ENCODE results near the gene ARCN1.

Gene ARCN1

GRCh38 chr11:118636569-118637290 lies 64.5 kb downstream of the ARCN1 start:
- POLR2A ChIA-PET: interaction anchor here (0.8 to 3.2 kb wide), 3 partner anchors 14 to 154 kb away, joined by 3 to 31 read pairs (median 9); partner anchors contain the start of genes ARCN1 and DDX6
- DNase-seq (ENCODE audit: extremely low spot score): no peak
- TF ChIP-seq HDGF (IDR thresholded peaks at IDR 0.05; ENCODE audit: borderline replicate concordance): no peak
- no peak for TF ChIP-seq TARDBP (IDR thresholded peaks at IDR 0.05)
- no peak for TF ChIP-seq NFRKB (IDR thresholded peaks at IDR 0.05)
- no peak for TF ChIP-seq FOXA1 (IDR thresholded peaks at IDR 0.05)
- no peak for TF ChIP-seq LEF1 (IDR thresholded peaks at IDR 0.05; ENCODE audit: borderline replicate concordance)
- CTCF ChIA-PET: interaction anchor here (0.6 to 1.2 kb wide), 2 partner anchors 18 to 28 kb away, joined by 4 read pairs; no protein-coding TSS in a partner anchor

GRCh38 chr11:118638726-118639125 lies 66.5 kb downstream of the ARCN1 start:
- POLR2A ChIA-PET: no interaction called here
- DNase-seq (ENCODE audit: extremely low spot score): no peak
- CTCF ChIA-PET: no interaction called here
- TF ChIP-seq LEF1 (IDR thresholded peaks at IDR 0.05; ENCODE audit: borderline replicate concordance): no peak
- TF ChIP-seq NFRKB (IDR thresholded peaks at IDR 0.05): no peak

- no peak for TF ChIP-seq FOXM1 (IDR thresholded peaks at IDR 0.05; ENCODE audit: borderline replicate concordance)
- TF ChIP-seq PKNOX1 (IDR thresholded peaks at IDR 0.05): no peak
- TF ChIP-seq FOXK2 (IDR thresholded peaks at IDR 0.05): no peak
- no peak for TF ChIP-seq ARNT (IDR thresholded peaks at IDR 0.05)
- no peak for TF ChIP-seq BHLHE40 (IDR thresholded peaks at IDR 0.05; ENCODE audit: borderline replicate concordance)
- no peak for TF ChIP-seq NFRKB (IDR thresholded peaks at IDR 0.05)
- no peak for TF ChIP-seq L3MBTL2 (conservative IDR thresholded peaks at IDR 0.05)
- TF ChIP-seq CTBP1 (IDR thresholded peaks at IDR 0.05; ENCODE audit: borderline replicate concordance): no peak
- no peak for TF ChIP-seq HDGF (IDR thresholded peaks at IDR 0.05; ENCODE audit: borderline replicate concordance)
- no peak for TF ChIP-seq ELF4 (IDR thresholded peaks at IDR 0.05)
- TF ChIP-seq LEF1 (IDR thresholded peaks at IDR 0.05; ENCODE audit: borderline replicate concordance): no peak
- TF ChIP-seq SUZ12 (IDR thresholded peaks at IDR 0.05): no peak
- TF ChIP-seq SP1 (IDR thresholded peaks at IDR 0.05): no peak
- TF ChIP-seq TARDBP (IDR thresholded peaks at IDR 0.05): no peak
- no peak for TF ChIP-seq ZNF384 (IDR thresholded peaks at IDR 0.05)
- TF ChIP-seq FOXA1 (IDR thresholded peaks at IDR 0.05): no peak
- no peak for DNase-seq (ENCODE audit: extremely low spot score)
- ChIA-PET CTCF (interaction anchor here (0.5 to 1.0 kb wide), 2 partner anchors 15 to 268 kb away, joined by 3 read pairs; no protein-coding TSS in a partner anchor), POLR2A (no interaction called here)
These were observed 67.7 kb downstream of the ARCN1 start for GRCh38 chr11:118639899-118640298.

- ChIA-PET POLR2A (no interaction called here), CTCF (interaction anchor here (0.5 to 1.0 kb wide), 2 partner anchors 15 to 267 kb away, joined by 3 read pairs; no protein-coding TSS in a partner anchor)
- TF ChIP-seq L3MBTL2 (conservative IDR thresholded peaks at IDR 0.05) (no peak), ELF4 (IDR thresholded peaks at IDR 0.05) (no peak), CTBP1 (IDR thresholded peaks at IDR 0.05; ENCODE audit: borderline replicate concordance) (no peak), SUZ12 (IDR thresholded peaks at IDR 0.05) (no peak), SP1 (IDR thresholded peaks at IDR 0.05) (no peak), BHLHE40 (IDR thresholded peaks at IDR 0.05; ENCODE audit: borderline replicate concordance) (no peak), FOXM1 (IDR thresholded peaks at IDR 0.05; ENCODE audit: borderline replicate concordance) (no peak), NFRKB (IDR thresholded peaks at IDR 0.05) (no peak), ARNT (IDR thresholded peaks at IDR 0.05) (no peak), PKNOX1 (IDR thresholded peaks at IDR 0.05) (no peak), FOXK2 (IDR thresholded peaks at IDR 0.05) (no peak), HDGF (IDR thresholded peaks at IDR 0.05; ENCODE audit: borderline replicate concordance) (no peak), TARDBP (IDR thresholded peaks at IDR 0.05) (no peak), LEF1 (IDR thresholded peaks at IDR 0.05; ENCODE audit: borderline replicate concordance) (no peak), ZNF384 (IDR thresholded peaks at IDR 0.05) (no peak), FOXA1 (IDR thresholded peaks at IDR 0.05) (no peak)
- no peak for DNase-seq (ENCODE audit: extremely low spot score)
These were observed 68.3 kb downstream of the ARCN1 start for GRCh38 chr11:118640332-118641154.

- ChIA-PET CTCF (no interaction called here), POLR2A (no interaction called here)
- DNase-seq (ENCODE audit: extremely low spot score): no peak
- TF ChIP-seq ELF4 (IDR thresholded peaks at IDR 0.05) (no peak), FOXM1 (IDR thresholded peaks at IDR 0.05; ENCODE audit: borderline replicate concordance) (no peak), CTBP1 (IDR thresholded peaks at IDR 0.05; ENCODE audit: borderline replicate concordance) (no peak), PKNOX1 (IDR thresholded peaks at IDR 0.05) (no peak)
These were observed 69.3 kb downstream of the ARCN1 start for GRCh38 chr11:118641397-118642019.
